HG03066 (cell line): ENCODE measurements around the gene OSER1.
"Not testable (repeated sequence)": the region's sequence is repeated elsewhere in the genome, so short reads cannot be mapped to it uniquely, and the experiment has no call there.

Experiments
- ATAC-seq: cut with Tn5 transposase; IDR thresholded peaks from one replicate; pipeline ENCODE4 v1.9.1; 2021; ENCODE audit warnings: low read depth; ENCODE audit not compliant: unreplicated experiment

The OSER1 gene

GRCh38 chr20:44210406-44211176 lies at the start of gene OSER1:
TSS of gene OSER1 (minus strand) at chr20:44210771. CDS start at chr20:44206957, 3,814 bp downstream.
- ATAC-seq, result peak; percentile 83

GRCh38 chr20:44258226-44258890 lies 47.8 kb upstream of the OSER1 start:
- no peak for ATAC-seq

GRCh38 chr20:44256961-44257360 lies 46.4 kb upstream of the OSER1 start:
- no peak for ATAC-seq

GRCh38 chr20:44255942-44256341 lies 45.4 kb upstream of the OSER1 start:
- ATAC-seq, result no peak

- ATAC-seq, result no peak
These were observed 43.5 kb upstream of the OSER1 start for GRCh38 chr20:44254073-44254472.

- ATAC-seq, result no peak
These were observed 43.0 kb upstream of the OSER1 start for GRCh38 chr20:44253528-44253927.

- no peak for ATAC-seq
These were observed 40.7 kb upstream of the OSER1 start for GRCh38 chr20:44251284-44251683.

GRCh38 chr20:44248410-44248759 lies 37.8 kb upstream of the OSER1 start:
- no peak for ATAC-seq

GRCh38 chr20:44247586-44248409 lies 37.2 kb upstream of the OSER1 start:
- ATAC-seq, result no peak

- ATAC-seq, result no peak
These were observed 36.6 kb upstream of the OSER1 start, which contains the start of gene GDAP1L1 for GRCh38 chr20:44247131-44247571. TSS of gene GDAP1L1 (plus strand) at chr20:44247308. CDS start at chr20:44247335, 27 bp downstream.

- no peak for ATAC-seq
These were observed 35.4 kb upstream of the OSER1 start for GRCh38 chr20:44245977-44246376.

- no peak for ATAC-seq
These were observed 31.2 kb upstream of the OSER1 start for GRCh38 chr20:44241796-44242195.

GRCh38 chr20:44236840-44237239 lies 26.3 kb upstream of the OSER1 start:
- not testable (repeated sequence) for ATAC-seq

- no peak for ATAC-seq
These were observed 25.1 kb upstream of the OSER1 start for GRCh38 chr20:44235702-44236101.

GRCh38 chr20:44234566-44235317 lies 24.2 kb upstream of the OSER1 start:
- no peak for ATAC-seq

GRCh38 chr20:44233436-44234016 lies 23.0 kb upstream of the OSER1 start:
- no peak for ATAC-seq

- not testable (repeated sequence) for ATAC-seq
These were observed 21.9 kb upstream of the OSER1 start for GRCh38 chr20:44232469-44232856.

- ATAC-seq, result no peak
These were observed 21.3 kb upstream of the OSER1 start for GRCh38 chr20:44231713-44232468.

GRCh38 chr20:44231193-44231592 lies 20.6 kb upstream of the OSER1 start:
- no peak for ATAC-seq
